GM12873 (cell line): ENCODE data around the gene GPX4.

Experiments used
- CTCF ChIP-seq: IDR thresholded peaks from 2 replicates; pipeline ENCODE4 v1.5.1; 2012; ENCODE audit warnings: low read depth, mild to moderate bottlenecking, moderate library complexity, low read length, control low read depth; ENCODE audit not compliant: insufficient read depth; ENCODE audit errors: missing control alignments

The GPX4 gene

GRCh38 chr19:1103708-1104310 is at the start of gene GPX4:
TSS of gene GPX4 (plus strand) at chr19:1103994. CDS start at chr19:1104044, 50 bp downstream.
- no peak for TF ChIP-seq CTCF

- TF ChIP-seq CTCF: no peak
These were observed 49.4 kb upstream of the GPX4 start for GRCh38 chr19:1054102-1055027.

GRCh38 chr19:1055028-1055425 is 48.8 kb upstream of the GPX4 start:
- no peak for TF ChIP-seq CTCF

- no peak for TF ChIP-seq CTCF
These were observed 47.7 kb upstream of the GPX4 start for GRCh38 chr19:1055886-1056620.

DNA sequence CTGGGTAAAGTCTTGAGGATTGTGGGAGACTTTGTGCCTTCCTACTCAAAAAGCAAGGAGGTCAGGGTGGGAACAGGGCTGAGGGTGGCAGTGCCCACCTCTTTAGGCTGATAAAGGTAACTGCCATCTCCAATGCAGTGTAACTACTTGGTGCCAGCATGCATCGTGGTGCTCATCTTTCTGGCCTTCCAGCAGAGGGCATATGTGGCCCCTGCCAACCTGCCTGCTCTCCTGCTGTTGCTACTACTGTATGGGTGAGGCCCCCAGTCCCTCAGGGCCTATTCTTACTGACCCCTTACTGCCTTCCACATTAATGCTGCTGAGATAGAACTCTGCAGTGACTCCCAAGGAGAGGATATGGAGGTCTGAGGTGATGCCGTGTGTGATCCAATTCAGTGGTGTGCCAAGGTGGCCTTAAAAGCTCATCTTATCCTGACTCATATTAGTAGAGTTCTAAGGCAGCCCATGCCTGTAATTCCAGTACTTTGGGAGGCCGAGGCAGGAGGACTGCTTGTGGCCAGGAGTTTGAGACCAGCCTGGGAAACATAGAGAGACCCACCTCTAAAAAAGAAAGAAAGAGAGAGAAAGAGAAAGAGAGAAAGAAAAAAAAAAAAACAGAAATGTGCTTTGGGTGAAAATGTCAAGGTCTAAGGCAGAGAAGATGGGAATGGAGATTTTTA is 46.5 kb upstream of the GPX4 start:
- TF ChIP-seq CTCF: peak; percentile 54

- no peak for TF ChIP-seq CTCF
These were observed 45.7 kb upstream of the GPX4 start for GRCh38 chr19:1058112-1058511.

DNA sequence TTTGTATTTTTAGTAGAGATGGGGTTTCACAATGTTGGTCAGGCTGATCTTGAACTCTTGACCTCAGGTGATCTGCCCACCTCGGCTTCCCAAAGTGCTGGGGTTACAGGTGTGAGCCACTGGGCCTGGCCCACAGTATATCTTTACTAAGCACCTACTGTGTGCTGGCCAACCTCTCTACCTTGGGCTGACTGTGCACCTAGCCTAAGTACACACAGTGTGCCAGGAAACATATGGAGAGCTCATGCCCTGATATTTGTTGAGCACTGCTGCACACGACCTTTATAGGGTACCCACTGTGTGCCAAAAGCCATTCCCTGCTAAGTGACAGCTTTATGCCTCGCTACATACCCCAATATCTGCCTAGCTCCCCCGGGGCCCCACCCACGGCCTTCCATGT is 43.1 kb upstream of the GPX4 start:
- no peak for TF ChIP-seq CTCF
